MV-4-11 (cell line): ENCODE data around the gene DIS3L2.
"Not testable (repeated sequence)": the region's sequence is repeated elsewhere in the genome, so short reads cannot be mapped to it uniquely, and the experiment has no call there.

ENCODE experiments used
- DNase-seq: peaks from one replicate; lab custom pipeline; 2025; lab: John Stamatoyannopoulos, UW

DIS3L2 gene

DNA sequence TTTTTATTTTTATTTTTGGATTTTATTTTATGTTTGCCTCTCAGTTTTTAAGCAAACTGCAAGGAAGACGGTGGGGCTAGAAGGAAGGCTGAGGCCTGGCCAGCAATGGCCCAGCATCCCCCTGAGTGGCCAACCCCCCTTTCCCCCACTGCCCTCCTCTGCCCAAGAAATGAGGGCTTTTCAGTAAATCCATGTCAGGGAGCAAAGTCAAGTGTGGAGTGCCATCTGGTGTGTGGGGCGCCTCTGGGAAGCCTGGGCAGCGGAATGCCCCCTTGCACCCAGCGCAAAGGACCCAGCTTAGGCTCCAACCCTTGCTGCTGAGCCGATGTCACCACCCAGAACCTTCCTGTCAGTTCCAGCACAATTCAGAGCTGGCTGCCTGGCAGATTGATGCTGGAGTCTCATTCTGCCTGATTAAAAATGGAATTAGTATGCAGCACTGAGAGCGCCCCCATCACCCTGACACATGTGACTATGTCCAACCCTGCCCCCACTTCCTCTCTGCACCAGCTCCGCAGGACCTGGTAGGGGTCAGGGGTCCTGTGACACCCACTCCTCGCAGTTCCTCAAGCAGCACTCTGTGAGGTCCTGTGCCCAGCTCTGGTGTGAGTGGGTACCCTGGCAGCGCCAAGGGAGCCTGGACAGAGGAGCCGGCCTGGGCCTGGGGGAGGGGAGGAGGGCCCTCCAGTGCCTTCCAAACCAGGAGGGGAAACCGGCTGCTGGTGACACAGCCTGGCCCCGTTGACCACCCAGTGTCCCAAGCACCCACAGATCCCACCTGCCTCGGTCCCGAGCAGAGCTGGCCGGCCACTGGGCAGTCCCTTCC, 407.8 kb downstream of the DIS3L2 start:
- DNase-seq, result no peak

- not testable (repeated sequence) for DNase-seq
These were observed 408.5 kb downstream of the DIS3L2 start for GRCh38 chr2:232370007-232370406.

DNA sequence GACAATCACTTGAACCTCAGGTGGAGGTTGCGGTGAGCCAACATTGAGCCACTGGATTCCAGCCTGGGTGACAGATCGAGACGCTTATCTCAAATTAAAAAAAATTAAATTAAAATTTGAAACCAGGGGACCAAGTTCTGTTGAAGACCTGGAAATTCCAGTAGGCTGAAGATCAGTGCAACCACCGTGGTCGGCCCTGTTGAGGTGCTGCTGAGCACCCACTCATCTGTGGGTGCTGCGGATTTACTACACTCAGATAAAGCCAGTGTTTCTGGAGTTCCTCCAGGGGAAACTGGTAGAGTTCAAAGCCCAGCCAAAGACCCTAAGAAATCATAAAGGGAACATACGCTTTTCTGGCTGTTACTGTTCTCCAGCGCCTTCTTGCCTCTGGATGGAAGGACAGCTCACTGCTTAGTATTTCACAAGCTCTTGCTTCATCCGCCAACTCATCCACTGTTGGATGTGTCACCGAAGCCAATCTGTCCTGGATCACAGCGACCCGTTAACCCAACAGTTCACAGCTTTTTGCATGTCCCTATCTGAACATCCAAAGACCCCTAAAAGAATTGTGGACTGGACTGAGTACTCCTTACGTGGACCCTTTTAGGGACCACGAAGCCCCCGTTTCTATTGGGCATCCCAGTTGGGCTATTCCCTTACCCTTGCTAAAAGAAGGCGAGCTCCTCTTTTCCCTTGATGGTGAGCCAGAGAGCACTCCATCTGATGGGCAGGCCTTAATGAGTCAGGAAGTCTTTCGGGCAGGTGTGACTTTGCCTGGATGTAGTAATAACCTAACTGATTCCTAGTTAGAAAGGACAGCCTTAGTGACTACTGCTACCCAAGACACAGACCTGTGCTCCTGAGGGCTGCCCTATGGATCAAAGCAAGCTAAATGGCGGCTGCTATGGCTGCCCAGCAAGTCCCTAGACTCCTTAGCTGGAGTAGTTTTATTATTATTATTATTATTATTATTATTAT, 411.0 kb downstream of the DIS3L2 start:
- peak; percentile 79 for DNase-seq

DNA sequence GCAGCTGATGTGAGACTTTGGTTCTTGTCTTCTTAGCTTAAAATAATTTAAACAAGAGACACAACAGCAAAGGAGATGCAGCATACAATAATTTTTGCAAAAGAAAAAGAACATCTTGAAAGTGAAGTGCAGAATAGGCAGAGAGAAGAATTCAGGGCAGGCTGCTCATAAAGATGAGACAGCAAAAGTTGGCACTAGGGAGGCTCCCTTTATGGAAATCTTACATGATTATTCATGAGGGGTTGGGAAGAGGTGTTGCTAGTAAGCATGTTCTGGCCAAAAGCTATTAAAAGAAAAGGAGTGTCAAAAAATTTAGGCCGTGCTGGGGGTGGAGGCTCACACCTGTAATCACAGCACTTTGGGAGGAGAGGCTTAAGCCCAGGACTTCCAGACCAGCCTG, 412.8 kb downstream of the DIS3L2 start:
- DNase-seq, result no peak

DNA sequence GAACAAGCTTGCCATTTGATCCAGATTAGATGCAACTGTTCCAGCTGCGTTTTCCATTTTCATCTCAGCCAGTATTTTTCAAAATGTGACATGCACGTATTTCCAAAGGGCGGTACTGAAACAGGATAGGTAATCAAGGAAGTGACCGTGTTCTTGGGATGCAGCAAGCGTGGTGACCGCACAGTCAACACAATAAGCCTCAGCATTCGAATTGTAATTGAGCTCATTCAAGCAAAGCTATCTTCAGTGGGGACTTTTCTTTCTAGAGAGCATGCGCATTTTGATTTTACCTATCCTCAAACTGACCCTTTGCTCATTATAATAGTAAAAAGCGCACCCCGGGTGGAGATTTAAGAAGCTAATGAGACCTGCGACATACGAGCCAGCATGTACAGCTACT, 413.7 kb downstream of the DIS3L2 start:
- no peak for DNase-seq

DNA sequence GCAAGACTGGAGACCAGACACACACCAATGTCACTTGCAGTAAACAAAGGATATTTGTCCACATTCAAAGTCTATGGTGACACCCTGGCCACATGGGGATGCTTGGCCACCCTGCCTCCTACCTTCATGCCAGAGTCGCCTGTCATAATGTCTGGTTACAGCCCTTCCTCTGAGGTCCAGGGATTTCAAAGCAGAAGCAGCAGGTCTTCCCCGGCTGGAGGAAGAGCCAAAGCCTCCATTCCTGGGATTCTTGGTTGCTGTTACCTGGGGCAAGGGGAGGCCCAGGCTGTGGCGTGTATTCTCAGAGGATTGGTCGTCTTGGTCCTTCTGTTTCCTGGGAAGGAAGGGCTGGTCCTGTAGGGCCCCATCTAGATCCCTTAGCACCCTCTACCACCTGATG, 414.7 kb downstream of the DIS3L2 start:
- DNase-seq, result no peak

DNA sequence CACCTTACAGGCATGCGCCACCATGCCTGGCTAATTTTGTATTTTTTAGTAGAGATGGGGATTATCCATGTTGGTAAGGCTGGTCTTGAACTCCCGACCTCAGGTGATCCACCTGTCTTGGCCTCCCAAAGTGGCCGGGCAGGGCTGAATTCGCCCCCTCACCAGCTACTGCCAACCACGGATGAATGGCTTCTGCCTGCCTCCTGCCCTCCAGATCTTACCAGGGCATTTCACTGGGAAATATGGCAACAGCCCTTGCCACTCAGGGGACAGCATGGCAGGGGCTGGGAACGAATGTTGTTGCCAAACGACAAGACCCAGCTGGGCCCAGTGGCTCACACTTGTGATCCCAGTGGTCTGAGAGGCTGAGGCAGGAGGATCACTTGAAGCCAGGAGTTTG, 415.2 kb downstream of the DIS3L2 start:
- DNase-seq, result no peak

- no peak for DNase-seq
These were observed 415.8 kb downstream of the DIS3L2 start for GRCh38 chr2:232377319-232377718.

- DNase-seq, result no peak
These were observed 416.6 kb downstream of the DIS3L2 start for GRCh38 chr2:232377841-232378734.

DNA sequence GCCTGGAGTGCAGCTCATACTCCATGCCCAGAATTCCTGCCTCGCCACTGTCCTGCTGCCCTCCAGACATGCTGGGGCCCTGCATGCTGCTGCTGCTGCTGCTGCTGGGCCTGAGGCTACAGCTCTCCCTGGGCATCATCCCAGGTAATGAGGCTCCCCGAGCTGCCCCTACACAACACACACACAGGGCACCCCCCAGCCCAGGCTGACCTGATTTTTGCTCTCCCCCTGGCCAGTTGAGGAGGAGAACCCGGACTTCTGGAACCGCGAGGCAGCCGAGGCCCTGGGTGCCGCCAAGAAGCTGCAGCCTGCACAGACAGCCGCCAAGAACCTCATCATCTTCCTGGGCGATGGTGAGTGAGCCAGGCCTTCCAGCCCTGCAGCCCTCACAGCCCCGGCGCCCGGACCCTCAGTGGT, 417.2 kb downstream of the DIS3L2 start, which contains the start of gene ALPP:
ALPP (plus strand) TSS at position 17 of the 417 bp plus-strand sequence; CDS start at position 69, 52 bp downstream.
- DNase-seq, result not testable (repeated sequence)

DNA sequence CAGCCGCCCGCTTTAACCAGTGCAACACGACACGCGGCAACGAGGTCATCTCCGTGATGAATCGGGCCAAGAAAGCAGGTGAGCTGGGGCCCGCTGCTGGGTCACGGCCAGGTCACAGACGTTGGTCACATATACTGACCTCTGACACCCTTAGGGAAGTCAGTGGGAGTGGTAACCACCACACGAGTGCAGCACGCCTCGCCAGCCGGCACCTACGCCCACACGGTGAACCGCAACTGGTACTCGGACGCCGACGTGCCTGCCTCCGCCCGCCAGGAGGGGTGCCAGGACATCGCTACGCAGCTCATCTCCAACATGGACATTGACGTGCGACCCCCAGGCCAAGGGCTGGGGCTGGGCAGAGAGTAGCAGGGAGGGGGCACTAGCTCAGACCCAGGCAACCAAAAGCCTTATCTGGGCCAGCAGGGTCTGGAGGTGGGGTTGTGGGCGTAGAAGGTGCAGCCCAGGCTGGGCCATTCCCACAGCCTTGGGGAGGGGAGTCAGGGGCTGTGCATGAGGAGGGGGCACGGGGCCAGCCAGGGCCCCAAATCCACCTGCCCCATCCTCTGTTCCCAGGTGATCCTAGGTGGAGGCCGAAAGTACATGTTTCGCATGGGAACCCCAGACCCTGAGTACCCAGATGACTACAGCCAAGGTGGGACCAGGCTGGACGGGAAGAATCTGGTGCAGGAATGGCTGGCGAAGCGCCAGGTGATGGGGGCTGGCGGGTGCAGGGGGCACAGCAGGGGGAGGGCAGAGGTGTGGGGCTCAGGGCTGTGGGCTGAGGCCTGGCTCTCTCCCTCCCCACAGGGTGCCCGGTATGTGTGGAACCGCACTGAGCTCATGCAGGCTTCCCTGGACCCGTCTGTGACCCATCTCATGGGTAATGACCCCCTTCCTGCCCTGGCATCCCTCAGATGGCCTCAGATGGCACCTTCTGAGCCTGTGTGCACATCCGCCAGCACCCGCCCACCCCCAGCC, 418.4 kb downstream of the DIS3L2 start:
- not testable (repeated sequence) for DNase-seq

- DNase-seq, result not testable (repeated sequence)
These were observed 419.9 kb downstream of the DIS3L2 start for GRCh38 chr2:232381204-232382031.

- no peak for DNase-seq
These were observed 421.1 kb downstream of the DIS3L2 start for GRCh38 chr2:232382331-232383225.

DNA sequence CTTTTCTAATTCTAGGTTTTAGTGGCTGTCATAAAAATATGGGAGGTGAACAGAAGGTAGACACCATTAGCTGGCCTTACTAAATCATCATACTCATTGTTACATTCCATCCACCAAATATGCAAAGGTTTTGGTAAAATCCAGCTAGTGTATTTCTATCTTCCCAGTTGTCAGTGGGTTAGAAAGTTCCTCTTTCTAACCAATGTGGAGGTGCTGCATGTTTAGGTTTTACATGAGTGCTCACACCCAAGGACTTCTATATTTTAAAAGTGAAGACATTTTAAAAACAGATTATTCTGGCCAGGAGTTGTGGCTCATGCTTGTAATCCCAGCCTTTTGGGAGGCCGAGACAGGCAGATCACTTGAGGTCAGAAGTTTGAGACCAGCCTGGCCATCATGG, 423.0 kb downstream of the DIS3L2 start:
- no peak for DNase-seq

- not testable (repeated sequence) for DNase-seq
These were observed 423.5 kb downstream of the DIS3L2 start for GRCh38 chr2:232385058-232385457.

- DNase-seq, result no peak
These were observed 424.4 kb downstream of the DIS3L2 start for GRCh38 chr2:232385660-232386489.

GRCh38 chr2:232386490-232386739, 424.9 kb downstream of the DIS3L2 start:
- DNase-seq, result no peak
